Measurements from ENCODE around the gene PLEKHA1.

The PLEKHA1 gene

GRCh38 chr10:122374859-122375678 lies 561 bp downstream of the PLEKHA1 start:
- FAIRE-seq (peak; percentile 87), DNase-seq (ENCODE audit: insufficient read length, low spot score) (peak; percentile 53)
- peak; percentile 46 for TF ChIP-seq PAX5 (IDR thresholded peaks at IDR 0.05; ENCODE audit: insufficient read depth, low read length, severe bottlenecking)
- TF ChIP-seq TAF1 (IDR thresholded peaks at IDR 0.05; ENCODE audit: low read depth, low read length) = no peak

GRCh38 chr10:122375679-122376160 lies 1.2 kb downstream of the PLEKHA1 start:
- TF ChIP-seq TAF1 (IDR thresholded peaks at IDR 0.05; ENCODE audit: low read depth, low read length) (no peak), POU2F2 (IDR thresholded peaks at IDR 0.05; ENCODE audit: low read depth, low read length) (no peak), POLR2AphosphoS5 (IDR thresholded peaks at IDR 0.05; ENCODE audit: low read depth, low read length) (no peak), SPI1 (IDR thresholded peaks at IDR 0.05; ENCODE audit: low read depth, low read length) (no peak), PAX5 (IDR thresholded peaks at IDR 0.05; ENCODE audit: insufficient read depth, low read length, severe bottlenecking) (no peak), POLR2A (IDR thresholded peaks at IDR 0.05; ENCODE audit: low read depth, low read length) (no peak)
- FAIRE-seq = no peak
- DNase-seq (ENCODE audit: insufficient read length, low spot score) = no peak

- FAIRE-seq (no peak), DNase-seq (ENCODE audit: insufficient read length, low spot score) (no peak)
- no peak for TF ChIP-seq POLR2A (IDR thresholded peaks at IDR 0.05; ENCODE audit: low read depth, low read length)
- TF ChIP-seq TAF1 (IDR thresholded peaks at IDR 0.05; ENCODE audit: low read depth, low read length) = no peak
- no peak for TF ChIP-seq POU2F2 (IDR thresholded peaks at IDR 0.05; ENCODE audit: low read depth, low read length)
- no peak for TF ChIP-seq PAX5 (IDR thresholded peaks at IDR 0.05; ENCODE audit: insufficient read depth, low read length, severe bottlenecking)
- TF ChIP-seq SPI1 (IDR thresholded peaks at IDR 0.05; ENCODE audit: low read depth, low read length) = no peak
- no peak for TF ChIP-seq POLR2AphosphoS5 (IDR thresholded peaks at IDR 0.05; ENCODE audit: low read depth, low read length)
Measured at GRCh38 chr10:122376364-122376961, 2.0 kb downstream of the PLEKHA1 start.

GRCh38 chr10:122379041-122379440 lies 4.5 kb downstream of the PLEKHA1 start:
- DNase-seq (ENCODE audit: insufficient read length, low spot score) (no peak), FAIRE-seq (no peak)
- TF ChIP-seq POLR2AphosphoS5 (IDR thresholded peaks at IDR 0.05; ENCODE audit: low read depth, low read length) (no peak), SPI1 (IDR thresholded peaks at IDR 0.05; ENCODE audit: low read depth, low read length) (no peak), TAF1 (IDR thresholded peaks at IDR 0.05; ENCODE audit: low read depth, low read length) (no peak), PAX5 (IDR thresholded peaks at IDR 0.05; ENCODE audit: insufficient read depth, low read length, severe bottlenecking) (no peak), POLR2A (IDR thresholded peaks at IDR 0.05; ENCODE audit: low read depth, low read length) (no peak), POU2F2 (IDR thresholded peaks at IDR 0.05; ENCODE audit: low read depth, low read length) (no peak)

GRCh38 chr10:122379537-122379936 lies 5.0 kb downstream of the PLEKHA1 start:
- TF ChIP-seq SPI1 (IDR thresholded peaks at IDR 0.05; ENCODE audit: low read depth, low read length) = no peak
- no peak for TF ChIP-seq POLR2AphosphoS5 (IDR thresholded peaks at IDR 0.05; ENCODE audit: low read depth, low read length)
- TF ChIP-seq POU2F2 (IDR thresholded peaks at IDR 0.05; ENCODE audit: low read depth, low read length) = no peak
- TF ChIP-seq POLR2A (IDR thresholded peaks at IDR 0.05; ENCODE audit: low read depth, low read length) = no peak
- TF ChIP-seq TAF1 (IDR thresholded peaks at IDR 0.05; ENCODE audit: low read depth, low read length) = no peak
- no peak for TF ChIP-seq PAX5 (IDR thresholded peaks at IDR 0.05; ENCODE audit: insufficient read depth, low read length, severe bottlenecking)
- DNase-seq (ENCODE audit: insufficient read length, low spot score) (no peak), FAIRE-seq (no peak)

GRCh38 chr10:122380703-122381102 lies 6.2 kb downstream of the PLEKHA1 start:
- FAIRE-seq (no peak), DNase-seq (ENCODE audit: insufficient read length, low spot score) (no peak)
- TF ChIP-seq TAF1 (IDR thresholded peaks at IDR 0.05; ENCODE audit: low read depth, low read length) = no peak
- no peak for TF ChIP-seq PAX5 (IDR thresholded peaks at IDR 0.05; ENCODE audit: insufficient read depth, low read length, severe bottlenecking)
- no peak for TF ChIP-seq POLR2AphosphoS5 (IDR thresholded peaks at IDR 0.05; ENCODE audit: low read depth, low read length)
- TF ChIP-seq POU2F2 (IDR thresholded peaks at IDR 0.05; ENCODE audit: low read depth, low read length) = no peak
- TF ChIP-seq POLR2A (IDR thresholded peaks at IDR 0.05; ENCODE audit: low read depth, low read length) = no peak
- no peak for TF ChIP-seq SPI1 (IDR thresholded peaks at IDR 0.05; ENCODE audit: low read depth, low read length)

GRCh38 chr10:122381680-122382079 lies 7.2 kb downstream of the PLEKHA1 start:
- no peak for TF ChIP-seq POU2F2 (IDR thresholded peaks at IDR 0.05; ENCODE audit: low read depth, low read length)
- TF ChIP-seq SPI1 (IDR thresholded peaks at IDR 0.05; ENCODE audit: low read depth, low read length) = no peak
- TF ChIP-seq PAX5 (IDR thresholded peaks at IDR 0.05; ENCODE audit: insufficient read depth, low read length, severe bottlenecking) = no peak
- TF ChIP-seq TAF1 (IDR thresholded peaks at IDR 0.05; ENCODE audit: low read depth, low read length) = no peak
- no peak for TF ChIP-seq POLR2A (IDR thresholded peaks at IDR 0.05; ENCODE audit: low read depth, low read length)
- no peak for TF ChIP-seq POLR2AphosphoS5 (IDR thresholded peaks at IDR 0.05; ENCODE audit: low read depth, low read length)
- FAIRE-seq (no peak), DNase-seq (ENCODE audit: insufficient read length, low spot score) (no peak)

- TF ChIP-seq PAX5 (IDR thresholded peaks at IDR 0.05; ENCODE audit: insufficient read depth, low read length, severe bottlenecking) (no peak), POLR2A (IDR thresholded peaks at IDR 0.05; ENCODE audit: low read depth, low read length) (no peak), POLR2AphosphoS5 (IDR thresholded peaks at IDR 0.05; ENCODE audit: low read depth, low read length) (no peak), POU2F2 (IDR thresholded peaks at IDR 0.05; ENCODE audit: low read depth, low read length) (no peak), TAF1 (IDR thresholded peaks at IDR 0.05; ENCODE audit: low read depth, low read length) (no peak), SPI1 (IDR thresholded peaks at IDR 0.05; ENCODE audit: low read depth, low read length) (no peak)
- FAIRE-seq = no peak
- no peak for DNase-seq (ENCODE audit: insufficient read length, low spot score)
Measured at GRCh38 chr10:122386514-122386913, 12.0 kb downstream of the PLEKHA1 start.

GRCh38 chr10:122387572-122387971 lies 13.1 kb downstream of the PLEKHA1 start:
- FAIRE-seq (no peak), DNase-seq (ENCODE audit: insufficient read length, low spot score) (no peak)
- TF ChIP-seq SPI1 (IDR thresholded peaks at IDR 0.05; ENCODE audit: low read depth, low read length) (no peak), POU2F2 (IDR thresholded peaks at IDR 0.05; ENCODE audit: low read depth, low read length) (no peak), POLR2AphosphoS5 (IDR thresholded peaks at IDR 0.05; ENCODE audit: low read depth, low read length) (no peak), POLR2A (IDR thresholded peaks at IDR 0.05; ENCODE audit: low read depth, low read length) (no peak), TAF1 (IDR thresholded peaks at IDR 0.05; ENCODE audit: low read depth, low read length) (no peak), PAX5 (IDR thresholded peaks at IDR 0.05; ENCODE audit: insufficient read depth, low read length, severe bottlenecking) (no peak)

Data from GM12891 (cell line).